ENCODE data around the gene NEK3. TPM values are rescaled to one million over a fixed set of nuclear protein-coding genes. Genes with fewer than 3 reads are reported as not detected.
A peak's percentile ranks its signal among the peaks of the same experiment; 100 is the strongest.
"Not testable (repeated sequence)": the region's sequence is repeated elsewhere in the genome, so short reads cannot be mapped to it uniquely, and the experiment has no call there.

Gene NEK3
- total and polyA plus RNA-seq, 2 experiments from 2014 or later: 11.0 TPM

- Histone ChIP-seq H4K20me1 (ENCODE audit: insufficient read depth, poor library complexity, severe bottlenecking) (no peaks in the 10 kb centered on the region), H3K4me2 (no peak overlapping the region), H3K9me3 (ENCODE audit: low read depth) (no peaks in the 10 kb centered on the region), H3K4me3 (no peak overlapping the region), H3K79me2 (no peaks in the 10 kb centered on the region), H3K27ac (no peak overlapping the region), H3K27me3 (no peaks in the 10 kb centered on the region), H3K9me2 (replicated peaks; ENCODE audit: insufficient read depth) (no peaks in the 10 kb centered on the region), H3K4me1 (ENCODE audit: insufficient read depth) (peaks cover 14% of the 10 kb centered on the region), H2AFZ (no peak overlapping the region), H3K36me3 (replicated peaks; ENCODE audit: insufficient read depth, low read depth) (no peaks in the 10 kb centered on the region)
- no peak for DNase-seq (ENCODE audit: low spot score)
- TF ChIP-seq EZH2 (IDR thresholded peaks at IDR 0.05; ENCODE audit: borderline replicate concordance) (no peak), EZH2phosphoT487 (IDR thresholded peaks at IDR 0.05; ENCODE audit: low read depth, severe bottlenecking, unreplicated experiment) (no peak), CTCF (IDR thresholded peaks at IDR 0.05; ENCODE audit: poor library complexity) (no peak)
These were observed 5.6 kb upstream of the NEK3 start for GRCh38 chr13:52164989-52165388.

- not testable (repeated sequence) for H3K4me2 ChIP-seq; DNase-seq (ENCODE audit: low spot score); H3K27ac ChIP-seq
These were observed 4.5 kb upstream of the NEK3 start for GRCh38 chr13:52163878-52164277.

GRCh38 chr13:52162279-52163101, 3.1 kb upstream of the NEK3 start:
- Histone ChIP-seq H3K27me3 (no peaks in the 10 kb centered on the region), H3K4me2 (no peak overlapping the region), H3K4me1 (ENCODE audit: insufficient read depth) (peaks cover 24% of the 10 kb centered on the region), H2AFZ (no peak overlapping the region), H3K4me3 (no peak overlapping the region), H3K79me2 (peaks cover 6% of the 10 kb centered on the region), H4K20me1 (ENCODE audit: insufficient read depth, poor library complexity, severe bottlenecking) (no peaks in the 10 kb centered on the region), H3K27ac (peak overlapping the region; percentile 71), H3K9me2 (replicated peaks; ENCODE audit: insufficient read depth) (no peaks in the 10 kb centered on the region), H3K9me3 (ENCODE audit: low read depth) (no peaks in the 10 kb centered on the region), H3K36me3 (replicated peaks; ENCODE audit: insufficient read depth, low read depth) (no peaks in the 10 kb centered on the region)
- TF ChIP-seq EZH2phosphoT487 (IDR thresholded peaks at IDR 0.05; ENCODE audit: low read depth, severe bottlenecking, unreplicated experiment) (no peak), EZH2 (IDR thresholded peaks at IDR 0.05; ENCODE audit: borderline replicate concordance) (no peak), CTCF (IDR thresholded peaks at IDR 0.05; ENCODE audit: poor library complexity) (no peak)
- 48% methylated on average over 5 of the region's 5 CpGs for WGBS (ENCODE audit: low lambda C conversion rate, missing lambda C conversion rate)
- no peak for DNase-seq (ENCODE audit: low spot score)

More at GRCh38 chr13:52163878-52164277, 4.5 kb upstream of the NEK3 start:
- not testable (repeated sequence) for H3K36me3 ChIP-seq (replicated peaks; ENCODE audit: insufficient read depth, low read depth); H3K4me3 ChIP-seq; H3K9me2 ChIP-seq (replicated peaks; ENCODE audit: insufficient read depth); H3K79me2 ChIP-seq; H2AFZ ChIP-seq; H4K20me1 ChIP-seq (ENCODE audit: insufficient read depth, poor library complexity, severe bottlenecking); H3K9me3 ChIP-seq (ENCODE audit: low read depth); H3K27me3 ChIP-seq
- peaks cover 18% of the 10 kb centered on the region for H3K4me1 ChIP-seq (ENCODE audit: insufficient read depth)
- WGBS (ENCODE audit: low lambda C conversion rate, missing lambda C conversion rate): 85% methylated on average over 3 of the region's 3 CpGs

GRCh38 chr13:52161181-52161646, 1.8 kb upstream of the NEK3 start:
- WGBS (ENCODE audit: low lambda C conversion rate, missing lambda C conversion rate): 50% methylated on average over 3 of the region's 3 CpGs
- H3K79me2 ChIP-seq: peaks cover 6% of the 10 kb centered on the region
- H3K27me3 ChIP-seq: no peaks in the 10 kb centered on the region
- peak overlapping the region; percentile 71 for H3K27ac ChIP-seq
- TF ChIP-seq EZH2phosphoT487 (IDR thresholded peaks at IDR 0.05; ENCODE audit: low read depth, severe bottlenecking, unreplicated experiment): no peak
- no peak for TF ChIP-seq EZH2 (IDR thresholded peaks at IDR 0.05; ENCODE audit: borderline replicate concordance)
- TF ChIP-seq CTCF (IDR thresholded peaks at IDR 0.05; ENCODE audit: poor library complexity): no peak
- no peak overlapping the region for H2AFZ ChIP-seq
- no peaks in the 10 kb centered on the region for H4K20me1 ChIP-seq (ENCODE audit: insufficient read depth, poor library complexity, severe bottlenecking)
- no peak overlapping the region for H3K4me3 ChIP-seq
- peaks cover 24% of the 10 kb centered on the region for H3K4me1 ChIP-seq (ENCODE audit: insufficient read depth)
- DNase-seq (ENCODE audit: low spot score): peak; percentile 36
- H3K9me3 ChIP-seq (ENCODE audit: low read depth): no peaks in the 10 kb centered on the region
- peak overlapping the region; percentile 41 for H3K4me2 ChIP-seq
- H3K9me2 ChIP-seq (replicated peaks; ENCODE audit: insufficient read depth): no peaks in the 10 kb centered on the region
- no peaks in the 10 kb centered on the region for H3K36me3 ChIP-seq (replicated peaks; ENCODE audit: insufficient read depth, low read depth)
